DOHH2 (cell line): ENCODE measurements around the gene TGM2.

Source experiments
- EZH2phosphoT487 ChIP-seq: fragments of 200-600 bp; sonication (generic); IDR thresholded peaks from 2 replicates; pipeline ENCODE4 v1.6.1; 2017; ENCODE audit warnings: borderline replicate concordance, mild to moderate bottlenecking, antibody characterized with exemption, low read length, moderate library complexity, mixed read lengths
- TF ChIP-seq, protein P1 (sequence below): fragments of 200-600 bp; sonication (generic); IDR thresholded peaks from one replicate; pipeline ENCODE4 v1.5.1; 2014; ENCODE audit warnings: antibody characterized with exemption, mild to moderate bottlenecking, low read depth, low read length; ENCODE audit not compliant: poor library complexity, severe bottlenecking

DNA sequence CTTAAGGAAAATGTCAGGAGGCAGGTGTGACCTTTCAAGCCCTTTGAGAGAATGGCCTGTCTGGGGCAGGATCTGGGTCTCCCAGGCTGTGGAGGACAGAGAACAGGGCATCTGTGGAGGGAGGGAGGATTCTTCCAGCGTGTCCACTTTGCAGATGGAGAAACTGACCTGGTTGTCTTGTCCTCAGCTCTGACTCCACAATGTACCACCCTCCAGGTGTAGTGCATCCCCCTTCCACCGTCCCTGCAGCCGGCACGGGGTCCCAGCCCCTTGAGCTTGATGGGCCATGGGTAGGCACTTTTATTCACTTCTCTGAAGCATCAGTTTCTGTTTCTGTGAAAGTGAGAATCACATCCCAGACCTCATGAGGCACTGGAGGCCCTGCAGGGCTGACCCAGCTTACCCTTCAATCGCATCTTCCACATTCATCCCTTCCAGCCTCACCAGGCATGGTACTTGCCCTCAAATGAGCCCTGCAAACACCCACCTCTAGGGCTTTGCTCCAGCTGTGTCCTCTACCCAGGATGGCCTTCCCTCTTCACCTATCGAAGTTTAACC is 4.6 kb upstream of the TGM2 start:
- TF ChIP-seq, protein P1, sequence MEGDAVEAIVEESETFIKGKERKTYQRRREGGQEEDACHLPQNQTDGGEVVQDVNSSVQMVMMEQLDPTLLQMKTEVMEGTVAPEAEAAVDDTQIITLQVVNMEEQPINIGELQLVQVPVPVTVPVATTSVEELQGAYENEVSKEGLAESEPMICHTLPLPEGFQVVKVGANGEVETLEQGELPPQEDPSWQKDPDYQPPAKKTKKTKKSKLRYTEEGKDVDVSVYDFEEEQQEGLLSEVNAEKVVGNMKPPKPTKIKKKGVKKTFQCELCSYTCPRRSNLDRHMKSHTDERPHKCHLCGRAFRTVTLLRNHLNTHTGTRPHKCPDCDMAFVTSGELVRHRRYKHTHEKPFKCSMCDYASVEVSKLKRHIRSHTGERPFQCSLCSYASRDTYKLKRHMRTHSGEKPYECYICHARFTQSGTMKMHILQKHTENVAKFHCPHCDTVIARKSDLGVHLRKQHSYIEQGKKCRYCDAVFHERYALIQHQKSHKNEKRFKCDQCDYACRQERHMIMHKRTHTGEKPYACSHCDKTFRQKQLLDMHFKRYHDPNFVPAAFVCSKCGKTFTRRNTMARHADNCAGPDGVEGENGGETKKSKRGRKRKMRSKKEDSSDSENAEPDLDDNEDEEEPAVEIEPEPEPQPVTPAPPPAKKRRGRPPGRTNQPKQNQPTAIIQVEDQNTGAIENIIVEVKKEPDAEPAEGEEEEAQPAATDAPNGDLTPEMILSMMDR = no peak
- no peak for TF ChIP-seq EZH2phosphoT487
